ENCODE data around the gene GUCY1A2.

GUCY1A2 gene

GRCh38 chr11:106624377-106624776, 393.9 kb downstream of the GUCY1A2 start:
- DNase-seq, result no peak

Data from activated T-cell treated with anti-CD3 and anti-CD28 coated beads, Interleukin-2, amount 50 U/mL, for 1 hour (primary cell).